SK-N-SH (cell line): Measurements from ENCODE around the gene MAG.

Source experiments
- CTCF ChIP-seq: fragments of 200-600 bp; sonication (generic); IDR thresholded peaks from 2 replicates; pipeline ENCODE4 v1.6.1; 2017; ENCODE audit warnings: antibody characterized with exemption, mild to moderate bottlenecking, moderate library complexity
- ELF1 ChIP-seq: IDR thresholded peaks from 2 replicates; pipeline ENCODE4 v1.4.0; 2012
- EP300 ChIP-seq, 2 experiments: IDR thresholded peaks; 2 replicates each; pipeline versions ENCODE4 v1.4.0 to v1.6.1; 2012; ENCODE audit warnings: borderline replicate concordance in 1 of 2, low read depth in 1 of 2, low read length in 1 of 2
- EZH2phosphoT487 ChIP-seq: fragments of 200-600 bp; sonication (generic); IDR thresholded peaks from 2 replicates; pipeline ENCODE4 v1.6.1; 2017; ENCODE audit warnings: low read depth, mixed run types, mild to moderate bottlenecking, antibody characterized with exemption, moderate library complexity, borderline replicate concordance
- FOXM1 ChIP-seq: IDR thresholded peaks from 2 replicates; pipeline ENCODE4 v1.4.0; 2012; ENCODE audit warnings: low read depth, mild to moderate bottlenecking
- IRF3 ChIP-seq: fragments of 150-350 bp; IDR thresholded peaks from 2 replicates; pipeline ENCODE4 v1.6.1; 2016; ENCODE audit warnings: mild to moderate bottlenecking, low read depth, low read length
- MAX ChIP-seq: IDR thresholded peaks from 2 replicates; pipeline ENCODE4 v1.4.0; 2012; ENCODE audit warnings: low read depth
- NFIC ChIP-seq: IDR thresholded peaks from 2 replicates; pipeline ENCODE4 v1.4.0; 2012; ENCODE audit warnings: borderline replicate concordance
- PBX3 ChIP-seq: IDR thresholded peaks from 2 replicates; pipeline ENCODE4; 2012
- RAD21 ChIP-seq: IDR thresholded peaks from 2 replicates; pipeline ENCODE4 v1.6.1; 2012; ENCODE audit warnings: mild to moderate bottlenecking, low read length
- REST ChIP-seq: IDR thresholded peaks from 2 replicates; pipeline ENCODE4 v1.6.1; 2012; ENCODE audit warnings: mild to moderate bottlenecking, low read depth, low read length, moderate library complexity
- RXRA ChIP-seq: IDR thresholded peaks from 2 replicates; pipeline ENCODE4 v1.4.0; 2012; ENCODE audit warnings: low read depth, mild to moderate bottlenecking, borderline replicate concordance
- SMC3 ChIP-seq: IDR thresholded peaks from 2 replicates; pipeline ENCODE4 v1.6.1; 2012; ENCODE audit warnings: low read depth, low read length, improper control_type of control experiment

- TF ChIP-seq ELF1 = no peak
- no peak for TF ChIP-seq EP300 (IDR thresholded peaks at IDR 0.05; ENCODE audit: borderline replicate concordance in 1 of 2, low read depth in 1 of 2, low read length in 1 of 2)
- TF ChIP-seq RXRA = no peak
- no peak for TF ChIP-seq CTCF
- no peak for TF ChIP-seq FOXM1
- no peak for TF ChIP-seq NFIC
- no peak for TF ChIP-seq PBX3
- TF ChIP-seq SMC3 = no peak
- TF ChIP-seq REST = no peak
- no peak for TF ChIP-seq MAX
- TF ChIP-seq EZH2phosphoT487 = no peak
- no peak for TF ChIP-seq IRF3
- TF ChIP-seq RAD21 = no peak
Measured at GRCh38 chr19:35309481-35310279, 17.7 kb downstream of the MAG start.
